ENCODE measurements around the gene SCCPDH.

DNA sequence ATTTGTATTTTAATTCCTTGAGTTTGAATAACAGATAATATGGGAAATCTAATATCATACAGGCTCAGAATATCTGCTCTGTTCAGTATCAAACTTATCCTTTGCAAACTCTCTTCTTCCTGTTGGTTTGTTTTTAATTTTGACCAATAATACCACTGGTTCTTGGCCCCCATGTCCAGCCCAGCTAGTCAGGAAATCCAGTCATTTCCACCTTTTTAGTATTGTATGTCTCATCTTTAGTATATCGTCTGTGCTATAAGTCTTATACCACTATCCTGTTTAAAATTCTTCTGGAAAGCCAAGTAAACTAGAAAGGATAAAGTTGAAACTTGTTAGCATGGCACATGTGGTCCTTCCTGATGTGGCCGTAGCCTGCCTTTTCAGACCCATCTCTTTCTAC, 10.7 kb downstream of the SCCPDH start:
- TF ChIP-seq, protein P1, sequence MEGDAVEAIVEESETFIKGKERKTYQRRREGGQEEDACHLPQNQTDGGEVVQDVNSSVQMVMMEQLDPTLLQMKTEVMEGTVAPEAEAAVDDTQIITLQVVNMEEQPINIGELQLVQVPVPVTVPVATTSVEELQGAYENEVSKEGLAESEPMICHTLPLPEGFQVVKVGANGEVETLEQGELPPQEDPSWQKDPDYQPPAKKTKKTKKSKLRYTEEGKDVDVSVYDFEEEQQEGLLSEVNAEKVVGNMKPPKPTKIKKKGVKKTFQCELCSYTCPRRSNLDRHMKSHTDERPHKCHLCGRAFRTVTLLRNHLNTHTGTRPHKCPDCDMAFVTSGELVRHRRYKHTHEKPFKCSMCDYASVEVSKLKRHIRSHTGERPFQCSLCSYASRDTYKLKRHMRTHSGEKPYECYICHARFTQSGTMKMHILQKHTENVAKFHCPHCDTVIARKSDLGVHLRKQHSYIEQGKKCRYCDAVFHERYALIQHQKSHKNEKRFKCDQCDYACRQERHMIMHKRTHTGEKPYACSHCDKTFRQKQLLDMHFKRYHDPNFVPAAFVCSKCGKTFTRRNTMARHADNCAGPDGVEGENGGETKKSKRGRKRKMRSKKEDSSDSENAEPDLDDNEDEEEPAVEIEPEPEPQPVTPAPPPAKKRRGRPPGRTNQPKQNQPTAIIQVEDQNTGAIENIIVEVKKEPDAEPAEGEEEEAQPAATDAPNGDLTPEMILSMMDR (IDR thresholded peaks at IDR 0.05 in 4 of 5, conservative IDR thresholded peaks at IDR 0.05 in 1 of 5) = no peak
- no peak for TF ChIP-seq POLR2A (IDR thresholded peaks at IDR 0.05)

Data from gastrocnemius medialis (tissue), 4 donors.